HEK293 (cell line): Measurements from ENCODE around the gene KIFAP3.

ENCODE experiments used
- BCL11A ChIP-seq: fragments of 450-650 bp; formaldehyde crosslinking; IDR thresholded peaks from 2 replicates; pipeline ENCODE4 v1.5.1; 2016; ENCODE audit warnings: low read depth, missing biosample characterization, missing genetic modification characterization
- FEZF1 ChIP-seq: fragments of 450-650 bp; formaldehyde crosslinking; IDR thresholded peaks from 2 replicates; pipeline ENCODE4 v1.5.1; 2016; ENCODE audit warnings: missing biosample characterization, missing genetic modification characterization
- GLIS1 ChIP-seq: fragments of 450-650 bp; formaldehyde crosslinking; IDR thresholded peaks from 2 replicates; pipeline ENCODE4 v1.5.1; 2016; ENCODE audit warnings: missing biosample characterization, missing genetic modification characterization
- HOXC10 ChIP-seq: sonication (generic); formaldehyde crosslinking; IDR thresholded peaks from 2 replicates; pipeline ENCODE4 v1.8.1; 2023; ENCODE audit warnings: mild to moderate bottlenecking, missing genetic modification reagents
- KLF7 ChIP-seq: fragments of 450-650 bp; formaldehyde crosslinking; IDR thresholded peaks from 2 replicates; pipeline ENCODE4 v1.5.1; 2016; ENCODE audit warnings: missing biosample characterization, missing genetic modification characterization, borderline replicate concordance
- MZF1 ChIP-seq: fragments of 450-650 bp; formaldehyde crosslinking; IDR thresholded peaks from 2 replicates; pipeline ENCODE4 v1.5.1; 2017; ENCODE audit warnings: missing biosample characterization, missing genetic modification characterization, borderline replicate concordance
- SCRT2 ChIP-seq: fragments of 450-650 bp; formaldehyde crosslinking; IDR thresholded peaks from 2 replicates; pipeline ENCODE4 v1.5.1; 2016; ENCODE audit warnings: missing biosample characterization, missing genetic modification characterization
- SP2 ChIP-seq: fragments of 450-650 bp; formaldehyde crosslinking; IDR thresholded peaks from 2 replicates; pipeline ENCODE4 v1.5.1; 2016; ENCODE audit warnings: missing biosample characterization, missing genetic modification characterization
- TRIM28 ChIP-seq: IDR thresholded peaks from 2 replicates; pipeline ENCODE4 v1.6.1; 2011; ENCODE audit warnings: low read length, control low read depth, borderline replicate concordance
- ZBTB20 ChIP-seq: fragments of 450-650 bp; formaldehyde crosslinking; IDR thresholded peaks from 2 replicates; pipeline ENCODE4 v1.5.1; 2016; ENCODE audit warnings: missing biosample characterization, missing genetic modification characterization
- ZNF112 ChIP-seq: fragments of 450-650 bp; formaldehyde crosslinking; IDR thresholded peaks from 2 replicates; pipeline ENCODE4 v1.5.0; 2017; ENCODE audit warnings: missing biosample characterization, missing genetic modification characterization
- ZNF121 ChIP-seq: fragments of 450-650 bp; formaldehyde crosslinking; IDR thresholded peaks from 2 replicates; pipeline ENCODE4 v1.5.1; 2016; ENCODE audit warnings: missing biosample characterization, missing genetic modification characterization
- ZNF146 ChIP-seq: fragments of 450-650 bp; formaldehyde crosslinking; IDR thresholded peaks from 2 replicates; pipeline ENCODE4 v1.5.1; 2016; ENCODE audit warnings: missing biosample characterization, missing genetic modification characterization
- ZNF211 ChIP-seq: fragments of 450-650 bp; formaldehyde crosslinking; IDR thresholded peaks from 2 replicates; pipeline ENCODE4 v1.5.1; 2016; ENCODE audit warnings: low read depth, missing biosample characterization, missing genetic modification characterization
- ZNF239 ChIP-seq: fragments of 450-650 bp; formaldehyde crosslinking; IDR thresholded peaks from 2 replicates; pipeline ENCODE4 v1.5.1; 2016; ENCODE audit warnings: missing biosample characterization, missing genetic modification characterization
- ZNF24 ChIP-seq: fragments of 450-650 bp; formaldehyde crosslinking; IDR thresholded peaks from 2 replicates; pipeline ENCODE4 v1.5.1; 2016; ENCODE audit warnings: missing biosample characterization, missing genetic modification characterization
- ZNF394 ChIP-seq: fragments of 450-650 bp; formaldehyde crosslinking; IDR thresholded peaks from 2 replicates; pipeline ENCODE4 v1.5.1; 2016; ENCODE audit warnings: missing biosample characterization, missing genetic modification characterization, mild to moderate bottlenecking, moderate library complexity, borderline replicate concordance
- ZNF416 ChIP-seq: fragments of 450-650 bp; formaldehyde crosslinking; IDR thresholded peaks from 2 replicates; pipeline ENCODE4 v1.5.1; 2016; ENCODE audit warnings: missing biosample characterization, missing genetic modification characterization
- ZNF433 ChIP-seq: fragments of 450-650 bp; formaldehyde crosslinking; IDR thresholded peaks from 2 replicates; pipeline ENCODE4 v1.5.1; 2016; ENCODE audit warnings: missing biosample characterization, missing genetic modification characterization, low read depth
- ZNF473 ChIP-seq: fragments of 450-650 bp; formaldehyde crosslinking; IDR thresholded peaks from 2 replicates; pipeline ENCODE4 v1.5.1; 2017; ENCODE audit warnings: missing biosample characterization, missing genetic modification characterization
- ZNF530 ChIP-seq: fragments of 450-650 bp; formaldehyde crosslinking; IDR thresholded peaks from 2 replicates; pipeline ENCODE4 v1.5.1; 2016; ENCODE audit warnings: low read depth, missing biosample characterization, missing genetic modification characterization
- ZNF596 ChIP-seq: fragments of 450-650 bp; IDR thresholded peaks from 2 replicates; pipeline ENCODE4 v1.5.0; 2018; ENCODE audit warnings: missing biosample characterization, mild to moderate bottlenecking, missing genetic modification characterization, moderate library complexity
- ZNF621 ChIP-seq: fragments of 450-650 bp; formaldehyde crosslinking; IDR thresholded peaks from 2 replicates; pipeline ENCODE4 v1.5.1; 2017; ENCODE audit warnings: missing biosample characterization, missing genetic modification characterization
- ZNF624 ChIP-seq: fragments of 450-650 bp; formaldehyde crosslinking; IDR thresholded peaks from 2 replicates; pipeline ENCODE4 v1.5.1; 2017; ENCODE audit warnings: missing biosample characterization, missing genetic modification characterization
- ZNF626 ChIP-seq: fragments of 450-650 bp; sonication (Bioruptor Pico); formaldehyde crosslinking; IDR thresholded peaks from 2 replicates; pipeline ENCODE4 v1.5.1; 2018; ENCODE audit warnings: missing biosample characterization, missing genetic modification characterization, inconsistent platforms
- ZNF658 ChIP-seq: fragments of 450-650 bp; formaldehyde crosslinking; IDR thresholded peaks from 2 replicates; pipeline ENCODE4; 2016; ENCODE audit warnings: missing biosample characterization, missing genetic modification characterization
- ZNF677 ChIP-seq: fragments of 450-650 bp; IDR thresholded peaks from 2 replicates; pipeline ENCODE4 v1.5.0; 2018; ENCODE audit warnings: missing biosample characterization, mild to moderate bottlenecking, missing genetic modification characterization, moderate library complexity
- ZNF701 ChIP-seq: fragments of 450-650 bp; formaldehyde crosslinking; IDR thresholded peaks from 2 replicates; pipeline ENCODE4 v1.5.1; 2016; ENCODE audit warnings: missing biosample characterization, missing genetic modification characterization
- ZNF76 ChIP-seq: fragments of 450-650 bp; formaldehyde crosslinking; IDR thresholded peaks from 2 replicates; pipeline ENCODE4; 2016; ENCODE audit warnings: low read depth, missing biosample characterization, missing genetic modification characterization, borderline replicate concordance
- ZNF791 ChIP-seq: fragments of 450-650 bp; formaldehyde crosslinking; IDR thresholded peaks from 2 replicates; pipeline ENCODE4 v1.5.1; 2016; ENCODE audit warnings: missing biosample characterization, missing genetic modification characterization
- TF ChIP-seq, protein P1 (sequence below): fragments of 450-650 bp; formaldehyde crosslinking; IDR thresholded peaks from 2 replicates; pipeline ENCODE4 v1.5.1; 2016; ENCODE audit warnings: missing biosample characterization, missing genetic modification characterization
- TF ChIP-seq, protein P2 (sequence below): fragments of 450-650 bp; formaldehyde crosslinking; IDR thresholded peaks from 2 replicates; pipeline ENCODE4 v1.5.1; 2016; ENCODE audit warnings: missing biosample characterization, missing genetic modification characterization
- TF ChIP-seq, protein P3 (sequence below): fragments of 450-650 bp; formaldehyde crosslinking; IDR thresholded peaks from 2 replicates; pipeline ENCODE4 v1.5.1; 2016; ENCODE audit warnings: missing biosample characterization, missing genetic modification characterization
- TF ChIP-seq, protein P4 (sequence below): fragments of 450-650 bp; formaldehyde crosslinking; IDR thresholded peaks from 2 replicates; pipeline ENCODE4 v1.5.1; 2017; ENCODE audit warnings: missing biosample characterization, missing genetic modification characterization
- TF ChIP-seq, protein P5 (sequence below): fragments of 450-650 bp; formaldehyde crosslinking; IDR thresholded peaks from 2 replicates; pipeline ENCODE4 v1.5.0; 2017; ENCODE audit warnings: missing biosample characterization, missing genetic modification characterization, borderline replicate concordance

KIFAP3 gene

DNA sequence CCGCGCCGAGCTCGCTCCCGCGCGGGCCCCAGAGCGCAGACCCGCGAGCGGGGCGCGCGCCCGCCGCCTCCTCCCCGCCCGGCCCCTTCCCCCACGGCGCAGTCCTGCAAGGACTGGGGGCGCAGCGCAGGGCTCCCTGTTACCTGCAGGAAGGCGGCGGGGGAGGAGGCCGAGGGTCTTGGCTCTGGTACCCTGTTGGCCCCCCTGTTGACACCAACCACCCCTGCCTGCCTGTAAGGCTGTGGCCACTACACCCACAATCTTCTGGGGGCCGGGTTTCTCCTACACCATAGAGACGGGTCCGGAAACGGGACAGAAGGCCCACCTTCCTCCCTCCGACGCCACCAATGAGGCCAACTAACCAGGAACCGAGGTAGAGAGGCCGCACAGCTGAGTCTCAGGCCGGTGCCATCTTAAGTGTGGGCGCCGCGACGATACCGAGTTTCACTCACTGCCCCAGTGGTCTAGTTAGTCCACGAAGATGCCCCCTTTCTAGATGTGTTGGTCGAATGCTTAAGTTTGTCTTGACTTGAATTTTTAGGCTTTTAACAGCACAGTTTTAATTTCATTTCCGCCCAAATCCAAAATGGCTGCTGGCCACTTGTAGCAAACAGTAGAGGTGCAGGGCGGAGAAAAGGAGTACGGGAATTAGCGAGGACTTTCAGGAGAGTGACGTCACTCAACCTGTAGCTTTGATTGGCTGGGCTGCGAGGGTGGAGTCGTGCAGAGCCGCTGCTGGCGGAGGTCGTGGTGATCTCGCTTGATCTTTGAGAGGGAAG is 180.7 kb downstream of the KIFAP3 start, which contains the start of gene SCYL3 (continued):
- TF ChIP-seq ZNF433 (tag by site-specific recombination) (no peak), GLIS1 (tag by site-specific recombination) (peak; percentile 38), ZNF76 (tag by site-specific recombination) (peak; percentile 96), ZNF394 (tag by site-specific recombination) (peak; percentile 91), ZNF626 (no peak), ZNF473 (tag by site-specific recombination) (no peak), ZBTB20 (tag by site-specific recombination) (peak; percentile 88), ZNF24 (tag by site-specific recombination) (peak; percentile 90), ZNF677 (no peak), ZNF621 (no peak), ZNF596 (tag by site-specific recombination) (no peak), ZNF112 (tag by site-specific recombination) (no peak), FEZF1 (tag by site-specific recombination) (peak; percentile 82), ZNF701 (tag by site-specific recombination) (no peak), ZNF658 (no peak), SP2 (tag by site-specific recombination) (peak; percentile 89), KLF7 (tag by site-specific recombination) (peak; percentile 82; the same call in 1 of the 2 replicates), MZF1 (tag by site-specific recombination) (no peak), HOXC10 (CRISPR knock-in tag) (no peak), SCRT2 (peak; percentile 100), ZNF146 (tag by site-specific recombination) (no peak), ZNF624 (no peak), ZNF239 (no peak), ZNF211 (tag by site-specific recombination) (no peak), ZNF791 (no peak), ZNF121 (tag by site-specific recombination) (no peak), BCL11A (tag by site-specific recombination) (no peak), TRIM28 (peak; percentile 62; the same call in 1 of the 2 replicates), ZNF530 (tag by site-specific recombination) (no peak), ZNF416 (tag by site-specific recombination) (no peak)
- TF ChIP-seq, protein P1, sequence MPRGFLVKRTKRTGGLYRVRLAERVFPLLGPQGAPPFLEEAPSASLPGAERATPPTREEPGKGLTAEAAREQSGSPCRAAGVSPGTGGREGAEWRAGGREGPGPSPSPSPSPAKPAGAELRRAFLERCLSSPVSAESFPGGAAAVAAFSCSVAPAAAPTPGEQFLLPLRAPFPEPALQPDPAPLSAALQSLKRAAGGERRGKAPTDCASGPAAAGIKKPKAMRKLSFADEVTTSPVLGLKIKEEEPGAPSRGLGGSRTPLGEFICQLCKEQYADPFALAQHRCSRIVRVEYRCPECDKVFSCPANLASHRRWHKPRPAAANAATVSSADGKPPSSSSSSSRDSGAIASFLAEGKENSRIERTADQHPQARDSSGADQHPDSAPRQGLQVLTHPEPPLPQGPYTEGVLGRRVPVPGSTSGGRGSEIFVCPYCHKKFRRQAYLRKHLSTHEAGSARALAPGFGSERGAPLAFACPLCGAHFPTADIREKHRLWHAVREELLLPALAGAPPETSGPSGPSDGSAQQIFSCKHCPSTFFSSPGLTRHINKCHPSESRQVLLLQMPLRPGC (tag by site-specific recombination): peak; percentile 92
- TF ChIP-seq, protein P2, sequence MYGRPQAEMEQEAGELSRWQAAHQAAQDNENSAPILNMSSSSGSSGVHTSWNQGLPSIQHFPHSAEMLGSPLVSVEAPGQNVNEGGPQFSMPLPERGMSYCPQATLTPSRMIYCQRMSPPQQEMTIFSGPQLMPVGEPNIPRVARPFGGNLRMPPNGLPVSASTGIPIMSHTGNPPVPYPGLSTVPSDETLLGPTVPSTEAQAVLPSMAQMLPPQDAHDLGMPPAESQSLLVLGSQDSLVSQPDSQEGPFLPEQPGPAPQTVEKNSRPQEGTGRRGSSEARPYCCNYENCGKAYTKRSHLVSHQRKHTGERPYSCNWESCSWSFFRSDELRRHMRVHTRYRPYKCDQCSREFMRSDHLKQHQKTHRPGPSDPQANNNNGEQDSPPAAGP (tag by site-specific recombination): peak; percentile 85
- TF ChIP-seq, protein P3, sequence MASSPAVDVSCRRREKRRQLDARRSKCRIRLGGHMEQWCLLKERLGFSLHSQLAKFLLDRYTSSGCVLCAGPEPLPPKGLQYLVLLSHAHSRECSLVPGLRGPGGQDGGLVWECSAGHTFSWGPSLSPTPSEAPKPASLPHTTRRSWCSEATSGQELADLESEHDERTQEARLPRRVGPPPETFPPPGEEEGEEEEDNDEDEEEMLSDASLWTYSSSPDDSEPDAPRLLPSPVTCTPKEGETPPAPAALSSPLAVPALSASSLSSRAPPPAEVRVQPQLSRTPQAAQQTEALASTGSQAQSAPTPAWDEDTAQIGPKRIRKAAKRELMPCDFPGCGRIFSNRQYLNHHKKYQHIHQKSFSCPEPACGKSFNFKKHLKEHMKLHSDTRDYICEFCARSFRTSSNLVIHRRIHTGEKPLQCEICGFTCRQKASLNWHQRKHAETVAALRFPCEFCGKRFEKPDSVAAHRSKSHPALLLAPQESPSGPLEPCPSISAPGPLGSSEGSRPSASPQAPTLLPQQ: peak; percentile 66; the same call in 1 of the 2 replicates
- TF ChIP-seq, protein P4, sequence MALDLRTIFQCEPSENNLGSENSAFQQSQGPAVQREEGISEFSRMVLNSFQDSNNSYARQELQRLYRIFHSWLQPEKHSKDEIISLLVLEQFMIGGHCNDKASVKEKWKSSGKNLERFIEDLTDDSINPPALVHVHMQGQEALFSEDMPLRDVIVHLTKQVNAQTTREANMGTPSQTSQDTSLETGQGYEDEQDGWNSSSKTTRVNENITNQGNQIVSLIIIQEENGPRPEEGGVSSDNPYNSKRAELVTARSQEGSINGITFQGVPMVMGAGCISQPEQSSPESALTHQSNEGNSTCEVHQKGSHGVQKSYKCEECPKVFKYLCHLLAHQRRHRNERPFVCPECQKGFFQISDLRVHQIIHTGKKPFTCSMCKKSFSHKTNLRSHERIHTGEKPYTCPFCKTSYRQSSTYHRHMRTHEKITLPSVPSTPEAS (tag by site-specific recombination): peak; percentile 57
- TF ChIP-seq, protein P5, sequence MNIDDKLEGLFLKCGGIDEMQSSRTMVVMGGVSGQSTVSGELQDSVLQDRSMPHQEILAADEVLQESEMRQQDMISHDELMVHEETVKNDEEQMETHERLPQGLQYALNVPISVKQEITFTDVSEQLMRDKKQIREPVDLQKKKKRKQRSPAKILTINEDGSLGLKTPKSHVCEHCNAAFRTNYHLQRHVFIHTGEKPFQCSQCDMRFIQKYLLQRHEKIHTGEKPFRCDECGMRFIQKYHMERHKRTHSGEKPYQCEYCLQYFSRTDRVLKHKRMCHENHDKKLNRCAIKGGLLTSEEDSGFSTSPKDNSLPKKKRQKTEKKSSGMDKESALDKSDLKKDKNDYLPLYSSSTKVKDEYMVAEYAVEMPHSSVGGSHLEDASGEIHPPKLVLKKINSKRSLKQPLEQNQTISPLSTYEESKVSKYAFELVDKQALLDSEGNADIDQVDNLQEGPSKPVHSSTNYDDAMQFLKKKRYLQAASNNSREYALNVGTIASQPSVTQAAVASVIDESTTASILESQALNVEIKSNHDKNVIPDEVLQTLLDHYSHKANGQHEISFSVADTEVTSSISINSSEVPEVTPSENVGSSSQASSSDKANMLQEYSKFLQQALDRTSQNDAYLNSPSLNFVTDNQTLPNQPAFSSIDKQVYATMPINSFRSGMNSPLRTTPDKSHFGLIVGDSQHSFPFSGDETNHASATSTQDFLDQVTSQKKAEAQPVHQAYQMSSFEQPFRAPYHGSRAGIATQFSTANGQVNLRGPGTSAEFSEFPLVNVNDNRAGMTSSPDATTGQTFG (tag by site-specific recombination): no peak
